C4-2B (cell line): ENCODE measurements around the gene PAQR4.

Experiments
- H3K27ac ChIP-seq: fragments of 450-650 bp; 2 replicates; pipeline ENCODE4 v1.5.1; 2017
- CTCF ChIP-seq: fragments of 450-650 bp; conservative IDR thresholded peaks from 2 replicates; pipeline ENCODE4 v1.5.1; 2017; ENCODE audit warnings: mild to moderate bottlenecking
- ZFX ChIP-seq: fragments of 450-650 bp; IDR thresholded peaks from 2 replicates; pipeline ENCODE4 v1.6.1; 2017

PAQR4 gene

GRCh38 chr16:2948807-2949704 lies 20.1 kb upstream of the PAQR4 start:
- no peak overlapping the region for H3K27ac ChIP-seq
- no peak for TF ChIP-seq CTCF
- no peak for TF ChIP-seq ZFX

GRCh38 chr16:2949705-2950352 lies 19.3 kb upstream of the PAQR4 start:
- H3K27ac ChIP-seq = no peak overlapping the region
- TF ChIP-seq ZFX (no peak), CTCF (no peak)

- no peak for TF ChIP-seq ZFX
- no peak for TF ChIP-seq CTCF
- H3K27ac ChIP-seq = no peak overlapping the region
Measured at GRCh38 chr16:2950353-2950724, 18.8 kb upstream of the PAQR4 start.

GRCh38 chr16:2950773-2951172 lies 18.4 kb upstream of the PAQR4 start:
- no peak overlapping the region for H3K27ac ChIP-seq
- TF ChIP-seq CTCF = no peak
- TF ChIP-seq ZFX = no peak

- no peak overlapping the region for H3K27ac ChIP-seq
- TF ChIP-seq ZFX (no peak), CTCF (no peak)
Measured at GRCh38 chr16:2952679-2953078, 16.5 kb upstream of the PAQR4 start.

- TF ChIP-seq ZFX (no peak), CTCF (no peak)
- H3K27ac ChIP-seq = no peak overlapping the region
Measured at GRCh38 chr16:2953706-2954627, 15.2 kb upstream of the PAQR4 start.
